Measurements from ENCODE around the gene NFIC.
A peak's percentile ranks its signal among the peaks of the same experiment; 100 is the strongest.

Gene NFIC

DNA sequence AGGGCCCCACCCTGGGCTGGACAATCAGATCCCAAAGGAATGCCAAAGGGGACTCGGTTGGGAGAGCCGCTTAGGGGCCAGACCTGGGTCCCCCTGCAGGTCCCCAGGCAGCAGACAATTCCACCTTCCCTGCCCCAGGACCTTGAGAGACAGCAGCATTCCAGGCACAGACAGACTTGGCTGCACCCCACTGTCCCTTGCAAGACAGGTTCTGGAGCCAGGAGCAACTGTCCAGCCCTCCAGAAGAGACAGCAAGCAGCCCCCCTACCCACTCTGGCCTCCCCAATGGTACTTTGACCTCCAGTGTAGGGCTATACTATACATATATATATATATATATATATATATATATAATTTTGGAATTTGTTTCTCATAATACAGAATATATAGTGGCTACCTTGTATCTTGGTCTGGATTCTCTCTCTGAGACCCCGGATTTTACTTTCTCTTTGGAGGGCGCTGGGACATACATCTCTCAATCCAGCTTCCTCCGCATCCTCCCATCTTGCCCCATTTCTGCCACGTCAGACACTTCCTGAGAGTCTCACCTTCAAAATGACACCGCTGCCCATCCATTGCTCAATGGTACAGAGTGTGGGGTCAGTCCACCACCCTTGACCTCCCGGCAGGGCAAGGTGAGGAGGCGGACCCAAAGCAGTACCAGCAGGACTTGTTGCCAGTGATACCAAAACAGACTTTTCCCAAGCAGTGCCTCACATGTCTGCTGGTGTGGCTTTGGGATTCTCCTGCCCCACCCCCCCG, 101.2 kb downstream of the NFIC start:
- no peak overlapping the region for H3K4me3 ChIP-seq (replicated peaks; ENCODE audit: low read depth, low read length)
- DNase-seq (ENCODE audit: low read depth) = no peak
- TF ChIP-seq CTCF (IDR thresholded peaks at IDR 0.05; ENCODE audit: low read length, missing control alignments) = no peak

DNA sequence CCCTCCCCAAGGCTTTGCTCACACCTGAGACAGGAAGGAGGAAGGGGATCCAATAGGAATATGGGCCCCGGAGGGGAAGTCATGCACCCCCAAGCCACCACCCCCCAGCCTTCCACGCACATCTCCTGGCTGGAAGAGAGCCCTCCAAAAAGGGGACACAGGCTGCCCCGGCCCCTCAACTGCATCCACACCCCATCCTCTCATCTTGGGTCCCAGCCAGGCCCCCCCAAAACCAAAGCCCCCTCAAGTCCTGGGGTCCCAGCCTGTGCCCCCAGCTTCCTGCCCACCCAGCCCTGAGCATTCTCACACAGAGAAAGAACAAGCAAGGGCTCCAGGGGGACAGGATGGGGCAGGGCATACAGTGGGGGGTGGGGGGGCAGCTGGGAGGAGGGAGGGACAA, 101.8 kb downstream of the NFIC start:
- DNase-seq (ENCODE audit: low read depth) = no peak
- no peak for TF ChIP-seq CTCF (IDR thresholded peaks at IDR 0.05; ENCODE audit: low read length, missing control alignments)
- H3K4me3 ChIP-seq (replicated peaks; ENCODE audit: low read depth, low read length) = no peak overlapping the region

- no peak overlapping the region for H3K4me3 ChIP-seq (replicated peaks; ENCODE audit: low read depth, low read length)
- peak; percentile 2 for TF ChIP-seq CTCF (IDR thresholded peaks at IDR 0.05; ENCODE audit: low read length, missing control alignments)
- DNase-seq (ENCODE audit: low read depth) = no peak
These were observed 103.5 kb downstream of the NFIC start for GRCh38 chr19:3469638-3470499.

DNA sequence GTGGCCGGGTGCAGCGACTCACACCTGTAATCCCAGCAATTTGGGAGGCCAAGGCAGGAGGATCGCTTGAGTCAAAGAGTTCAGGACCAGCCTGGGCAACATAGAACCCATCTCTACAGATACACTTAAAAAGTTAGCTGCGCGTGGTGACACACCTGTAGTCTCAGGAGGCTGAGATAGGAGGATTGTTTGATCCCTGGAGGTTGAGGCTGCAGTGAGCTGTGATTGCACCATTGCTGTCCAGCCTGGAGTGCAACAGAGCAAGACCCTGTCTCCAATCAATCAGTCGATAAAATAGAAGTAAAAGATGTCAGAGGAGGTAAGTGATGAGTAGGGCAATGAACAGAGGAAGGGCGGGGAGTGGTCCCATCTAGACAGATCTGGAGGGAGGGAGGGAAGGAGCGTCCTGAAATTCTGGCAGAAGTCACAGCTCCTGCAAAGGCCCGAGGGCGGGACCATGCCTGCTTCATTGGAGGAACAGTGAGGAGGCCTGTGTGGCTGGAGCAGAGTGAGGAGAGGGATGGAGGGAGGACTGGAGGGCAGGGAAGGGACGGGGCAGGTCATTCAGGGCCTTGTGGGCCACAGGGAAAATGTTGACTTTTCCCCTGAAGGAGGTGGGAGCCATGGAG, 104.2 kb downstream of the NFIC start:
- TF ChIP-seq CTCF (IDR thresholded peaks at IDR 0.05; ENCODE audit: low read length, missing control alignments) = no peak
- H3K4me3 ChIP-seq (replicated peaks; ENCODE audit: low read depth, low read length) = no peak overlapping the region

DNA sequence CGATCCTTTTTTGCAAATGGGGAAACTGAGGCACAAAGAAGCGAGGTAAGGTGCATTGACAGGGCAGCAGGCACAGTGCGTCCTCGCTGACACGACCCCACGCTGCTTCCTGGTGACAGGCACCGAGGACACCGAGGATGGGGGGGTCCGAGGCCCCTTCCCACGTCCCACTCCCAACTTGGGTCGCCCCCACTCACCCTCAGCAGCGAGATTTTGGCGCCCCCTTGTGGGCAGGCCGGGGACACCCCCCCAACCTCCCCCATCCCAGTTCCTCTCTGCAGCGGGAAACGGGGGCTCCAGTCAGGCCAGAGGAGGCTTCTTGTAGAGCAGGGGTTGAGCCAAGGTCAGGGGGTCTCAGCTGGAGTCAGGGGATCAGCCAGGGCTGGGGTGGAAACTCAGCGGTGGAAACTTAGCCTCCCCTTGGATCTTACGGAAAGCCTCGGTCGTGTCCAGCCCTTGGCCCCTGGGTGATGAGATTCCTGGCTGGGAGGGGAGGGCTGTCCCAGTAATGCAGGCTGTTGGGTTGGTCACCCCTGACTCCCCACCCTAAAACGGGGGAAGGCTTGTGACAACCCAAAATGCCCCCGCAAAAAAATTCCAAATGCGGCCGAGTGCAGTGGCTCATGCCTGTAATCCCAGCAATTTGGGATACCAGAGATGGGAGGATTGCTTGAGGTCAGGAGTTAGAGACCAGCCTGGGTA, 105.7 kb downstream of the NFIC start:
- no peak for DNase-seq (ENCODE audit: low read depth)
- TF ChIP-seq CTCF (IDR thresholded peaks at IDR 0.05; ENCODE audit: low read length, missing control alignments) = peak; percentile 83
- no peak overlapping the region for H3K4me3 ChIP-seq (replicated peaks; ENCODE audit: low read depth, low read length)

More for the DNA sequence above, 104.2 kb downstream of the NFIC start:
- no peak for DNase-seq (ENCODE audit: low read depth)

DNA sequence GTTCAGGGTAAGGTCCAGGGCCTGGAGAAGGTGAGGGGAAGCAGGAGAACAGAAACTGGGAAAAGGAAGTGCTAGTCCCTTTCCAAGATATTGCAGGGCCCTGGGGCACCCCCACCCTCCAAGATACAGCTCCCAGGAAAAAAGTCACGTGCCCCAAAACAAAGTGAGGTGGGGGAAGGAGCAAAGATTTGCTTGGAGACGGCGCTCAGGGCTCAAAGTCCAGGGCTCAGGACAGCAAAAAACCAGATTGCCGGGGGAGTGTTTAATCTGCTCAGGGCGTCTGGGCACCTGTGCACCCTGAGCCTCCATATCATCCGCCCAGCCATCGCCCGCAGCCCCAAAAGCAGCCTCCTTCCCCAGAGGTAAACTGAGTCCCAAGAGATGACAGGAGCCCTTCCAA, 107.6 kb downstream of the NFIC start:
- H3K4me3 ChIP-seq (replicated peaks; ENCODE audit: low read depth, low read length) = no peak overlapping the region
- DNase-seq (ENCODE audit: low read depth) = no peak
- no peak for TF ChIP-seq CTCF (IDR thresholded peaks at IDR 0.05; ENCODE audit: low read length, missing control alignments)

All from fibroblast of pulmonary artery (primary cell).